Measurements from ENCODE around the gene GABRD. TPM values are rescaled to one million over a fixed set of nuclear protein-coding genes. Genes with fewer than 3 reads are reported as not detected.

Gene GABRD
- total and polyA plus RNA-seq, 2 of the 13 experiments (the other 11 are each of a cell fraction or from before 2014, with no cell fraction given) = not detected

DNA sequence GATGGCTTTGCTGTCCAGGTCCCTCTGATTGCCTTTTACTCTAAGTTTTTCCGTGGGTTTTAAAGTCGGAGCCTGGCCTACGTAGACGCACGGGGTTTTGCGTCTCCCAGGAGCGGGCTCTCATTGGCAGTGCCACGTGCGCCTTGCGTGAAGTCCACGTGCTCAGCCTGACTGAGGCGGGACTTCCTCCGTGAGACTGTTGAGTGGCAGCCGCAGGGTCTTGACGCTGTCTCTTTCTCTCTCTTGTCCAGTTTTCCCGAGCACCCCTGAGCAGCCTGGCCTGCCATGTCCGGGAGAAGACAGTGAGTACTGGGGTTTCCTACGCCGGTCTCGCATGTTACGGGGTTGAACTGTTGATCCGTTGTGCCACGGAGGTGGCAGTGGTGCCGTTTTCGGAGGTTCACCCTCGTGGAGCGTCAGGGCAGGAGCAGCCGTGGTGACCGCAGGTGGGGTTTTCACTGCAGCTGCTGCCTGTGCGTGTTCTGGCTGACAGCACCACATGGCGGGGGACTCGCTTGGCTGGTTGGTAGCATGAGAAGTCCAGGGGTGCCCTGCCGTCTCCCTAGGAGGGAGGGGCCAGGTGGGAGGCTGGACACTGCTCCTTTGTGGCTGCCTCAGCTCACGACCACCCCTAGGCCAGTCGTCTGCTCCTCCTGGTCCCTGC, 40.3 kb downstream of the GABRD start:
- Histone ChIP-seq H3K79me2 (ENCODE audit: insufficient read depth, low read length) (no peaks in the 10 kb centered on the region), H3K9me3 (ENCODE audit: low read length) (no peaks in the 10 kb centered on the region), H3K27ac (ENCODE audit: extremely low read length, insufficient read depth, low read length) (no peak overlapping the region), H3K36me3 (replicated peaks in 1 of 2; ENCODE audit: control insufficient read depth in 1 of 2, insufficient read depth in 2 of 2, low read length in 2 of 2) (peaks cover 12 to 43% of the 10 kb centered on the region in 2 experiments; a peak in 4 of 5 replicates), H2AFZ (ENCODE audit: low read length) (no peak overlapping the region), H3K4me3 (replicated peaks in 1 of 3; ENCODE audit: insufficient read depth in 1 of 3, low read depth in 2 of 3, low read length in 3 of 3) (no peak overlapping the region), H3K4me1 (ENCODE audit: insufficient read depth, low read length) (no peaks in the 10 kb centered on the region), H3K27me3 (ENCODE audit: control insufficient read depth in 1 of 2, insufficient read depth in 2 of 2, low read length in 2 of 2) (no peaks in the 10 kb centered on the region), H3K4me2 (ENCODE audit: low read depth, low read length) (no peak overlapping the region), H3K9ac (ENCODE audit: insufficient read depth, low read depth, low read length) (no peak overlapping the region), H4K20me1 (ENCODE audit: insufficient read depth, low read length) (no peaks in the 10 kb centered on the region)
- ChIA-PET CTCF (ENCODE audit: low intra/inter-chr PET ratio, low total read pairs) (no interaction called here), POLR2A (no interaction called here)
- 98% methylated on average over 31 of the region's 35 CpGs for WGBS (ENCODE audit: low lambda C conversion rate)
- no TSS peak for BruUV-seq (replicated peaks)
- TF ChIP-seq YY1 (IDR thresholded peaks at IDR 0.05; ENCODE audit: insufficient read depth, insufficient replicate concordance, low read depth, low read length) = no peak
- TF ChIP-seq ZNF768 (CRISPR knock-in tag; IDR thresholded peaks at IDR 0.05) = no peak
- no peak for TF ChIP-seq MTA1 (CRISPR knock-in tag; IDR thresholded peaks at IDR 0.05; ENCODE audit: borderline replicate concordance)
- no peak for TF ChIP-seq ZFY (CRISPR knock-in tag; IDR thresholded peaks at IDR 0.05)
- TF ChIP-seq POLR2AphosphoS2 (IDR thresholded peaks at IDR 0.05; ENCODE audit: low read depth, low read length) = no peak
- TF ChIP-seq ZBTB7B (CRISPR knock-in tag; IDR thresholded peaks at IDR 0.05) = no peak
- TF ChIP-seq, protein P1, sequence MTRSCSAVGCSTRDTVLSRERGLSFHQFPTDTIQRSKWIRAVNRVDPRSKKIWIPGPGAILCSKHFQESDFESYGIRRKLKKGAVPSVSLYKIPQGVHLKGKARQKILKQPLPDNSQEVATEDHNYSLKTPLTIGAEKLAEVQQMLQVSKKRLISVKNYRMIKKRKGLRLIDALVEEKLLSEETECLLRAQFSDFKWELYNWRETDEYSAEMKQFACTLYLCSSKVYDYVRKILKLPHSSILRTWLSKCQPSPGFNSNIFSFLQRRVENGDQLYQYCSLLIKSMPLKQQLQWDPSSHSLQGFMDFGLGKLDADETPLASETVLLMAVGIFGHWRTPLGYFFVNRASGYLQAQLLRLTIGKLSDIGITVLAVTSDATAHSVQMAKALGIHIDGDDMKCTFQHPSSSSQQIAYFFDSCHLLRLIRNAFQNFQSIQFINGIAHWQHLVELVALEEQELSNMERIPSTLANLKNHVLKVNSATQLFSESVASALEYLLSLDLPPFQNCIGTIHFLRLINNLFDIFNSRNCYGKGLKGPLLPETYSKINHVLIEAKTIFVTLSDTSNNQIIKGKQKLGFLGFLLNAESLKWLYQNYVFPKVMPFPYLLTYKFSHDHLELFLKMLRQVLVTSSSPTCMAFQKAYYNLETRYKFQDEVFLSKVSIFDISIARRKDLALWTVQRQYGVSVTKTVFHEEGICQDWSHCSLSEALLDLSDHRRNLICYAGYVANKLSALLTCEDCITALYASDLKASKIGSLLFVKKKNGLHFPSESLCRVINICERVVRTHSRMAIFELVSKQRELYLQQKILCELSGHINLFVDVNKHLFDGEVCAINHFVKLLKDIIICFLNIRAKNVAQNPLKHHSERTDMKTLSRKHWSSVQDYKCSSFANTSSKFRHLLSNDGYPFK (CRISPR knock-in tag; IDR thresholded peaks at IDR 0.05; ENCODE audit: borderline replicate concordance) = no peak
- no peak for TF ChIP-seq ZNF788 (CRISPR knock-in tag; IDR thresholded peaks at IDR 0.05; ENCODE audit: borderline replicate concordance)
- TF ChIP-seq, protein P2, sequence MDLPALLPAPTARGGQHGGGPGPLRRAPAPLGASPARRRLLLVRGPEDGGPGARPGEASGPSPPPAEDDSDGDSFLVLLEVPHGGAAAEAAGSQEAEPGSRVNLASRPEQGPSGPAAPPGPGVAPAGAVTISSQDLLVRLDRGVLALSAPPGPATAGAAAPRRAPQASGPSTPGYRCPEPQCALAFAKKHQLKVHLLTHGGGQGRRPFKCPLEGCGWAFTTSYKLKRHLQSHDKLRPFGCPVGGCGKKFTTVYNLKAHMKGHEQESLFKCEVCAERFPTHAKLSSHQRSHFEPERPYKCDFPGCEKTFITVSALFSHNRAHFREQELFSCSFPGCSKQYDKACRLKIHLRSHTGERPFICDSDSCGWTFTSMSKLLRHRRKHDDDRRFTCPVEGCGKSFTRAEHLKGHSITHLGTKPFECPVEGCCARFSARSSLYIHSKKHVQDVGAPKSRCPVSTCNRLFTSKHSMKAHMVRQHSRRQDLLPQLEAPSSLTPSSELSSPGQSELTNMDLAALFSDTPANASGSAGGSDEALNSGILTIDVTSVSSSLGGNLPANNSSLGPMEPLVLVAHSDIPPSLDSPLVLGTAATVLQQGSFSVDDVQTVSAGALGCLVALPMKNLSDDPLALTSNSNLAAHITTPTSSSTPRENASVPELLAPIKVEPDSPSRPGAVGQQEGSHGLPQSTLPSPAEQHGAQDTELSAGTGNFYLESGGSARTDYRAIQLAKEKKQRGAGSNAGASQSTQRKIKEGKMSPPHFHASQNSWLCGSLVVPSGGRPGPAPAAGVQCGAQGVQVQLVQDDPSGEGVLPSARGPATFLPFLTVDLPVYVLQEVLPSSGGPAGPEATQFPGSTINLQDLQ (CRISPR knock-in tag; IDR thresholded peaks at IDR 0.05) = no peak
- TF ChIP-seq MEIS2 (CRISPR knock-in tag; IDR thresholded peaks at IDR 0.05) = no peak
- TF ChIP-seq, protein P3, sequence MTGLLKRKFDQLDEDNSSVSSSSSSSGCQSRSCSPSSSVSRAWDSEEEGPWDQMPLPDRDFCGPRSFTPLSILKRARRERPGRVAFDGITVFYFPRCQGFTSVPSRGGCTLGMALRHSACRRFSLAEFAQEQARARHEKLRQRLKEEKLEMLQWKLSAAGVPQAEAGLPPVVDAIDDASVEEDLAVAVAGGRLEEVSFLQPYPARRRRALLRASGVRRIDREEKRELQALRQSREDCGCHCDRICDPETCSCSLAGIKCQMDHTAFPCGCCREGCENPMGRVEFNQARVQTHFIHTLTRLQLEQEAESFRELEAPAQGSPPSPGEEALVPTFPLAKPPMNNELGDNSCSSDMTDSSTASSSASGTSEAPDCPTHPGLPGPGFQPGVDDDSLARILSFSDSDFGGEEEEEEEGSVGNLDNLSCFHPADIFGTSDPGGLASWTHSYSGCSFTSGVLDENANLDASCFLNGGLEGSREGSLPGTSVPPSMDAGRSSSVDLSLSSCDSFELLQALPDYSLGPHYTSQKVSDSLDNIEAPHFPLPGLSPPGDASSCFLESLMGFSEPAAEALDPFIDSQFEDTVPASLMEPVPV (CRISPR knock-in tag; IDR thresholded peaks at IDR 0.05) = no peak
- TF ChIP-seq ZNF589 (CRISPR knock-in tag; conservative IDR thresholded peaks at IDR 0.05) = no peak
- TF ChIP-seq ZNF3 (CRISPR knock-in tag; IDR thresholded peaks at IDR 0.05) = no peak
- TF ChIP-seq, protein P4, sequence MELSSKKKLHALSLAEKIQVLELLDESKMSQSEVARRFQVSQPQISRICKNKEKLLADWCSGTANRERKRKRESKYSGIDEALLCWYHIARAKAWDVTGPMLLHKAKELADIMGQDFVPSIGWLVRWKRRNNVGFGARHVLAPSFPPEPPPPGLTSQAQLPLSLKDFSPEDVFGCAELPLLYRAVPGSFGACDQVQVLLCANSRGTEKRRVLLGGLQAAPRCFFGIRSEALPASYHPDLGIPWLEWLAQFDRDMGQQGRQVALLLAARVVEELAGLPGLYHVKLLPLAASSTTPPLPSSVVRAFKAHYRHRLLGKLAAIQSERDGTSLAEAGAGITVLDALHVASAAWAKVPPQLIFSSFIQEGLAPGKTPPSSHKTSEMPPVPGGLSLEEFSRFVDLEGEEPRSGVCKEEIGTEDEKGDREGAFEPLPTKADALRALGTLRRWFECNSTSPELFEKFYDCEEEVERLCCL (CRISPR knock-in tag; IDR thresholded peaks at IDR 0.05; ENCODE audit: borderline replicate concordance) = no peak
- no peak for TF ChIP-seq TSC22D2 (CRISPR knock-in tag; IDR thresholded peaks at IDR 0.05; ENCODE audit: borderline replicate concordance)
- TF ChIP-seq NFIB (CRISPR knock-in tag; IDR thresholded peaks at IDR 0.05; ENCODE audit: borderline replicate concordance) = no peak
- TF ChIP-seq NFIC (IDR thresholded peaks at IDR 0.05; ENCODE audit: low read length) = no peak
- ATAC-seq (no peak), DNase-seq (ENCODE audit: low spot score) (no peak), FAIRE-seq (no peak)
- in situ Hi-C loops (cut with HindIII; ENCODE audit: extremely low pct_ligation_motif_present, low pct_unique_long_range_greater_than_20kb) = no loop called here
- intact Hi-C loops (cut with micrococcal nuclease; ENCODE audit: unreplicated experiment) = no loop called here

Data from HepG2 (cell line).